Hepatocyte (in vitro differentiated cells): ENCODE measurements around the gene PYM1.

Source experiments
- EZH2 ChIP-seq: fragments of 200-600 bp; sonication (generic); IDR thresholded peaks from 2 replicates; pipeline ENCODE4 v1.6.1; 2016; ENCODE audit warnings: antibody characterized with exemption, mild to moderate bottlenecking, borderline replicate concordance
- TF ChIP-seq, protein P1 (sequence below): fragments of 200-600 bp; sonication (generic); IDR thresholded peaks from 2 replicates; pipeline ENCODE4 v1.5.1; 2016; ENCODE audit warnings: antibody characterized with exemption, mild to moderate bottlenecking; ENCODE audit not compliant: poor library complexity

DNA sequence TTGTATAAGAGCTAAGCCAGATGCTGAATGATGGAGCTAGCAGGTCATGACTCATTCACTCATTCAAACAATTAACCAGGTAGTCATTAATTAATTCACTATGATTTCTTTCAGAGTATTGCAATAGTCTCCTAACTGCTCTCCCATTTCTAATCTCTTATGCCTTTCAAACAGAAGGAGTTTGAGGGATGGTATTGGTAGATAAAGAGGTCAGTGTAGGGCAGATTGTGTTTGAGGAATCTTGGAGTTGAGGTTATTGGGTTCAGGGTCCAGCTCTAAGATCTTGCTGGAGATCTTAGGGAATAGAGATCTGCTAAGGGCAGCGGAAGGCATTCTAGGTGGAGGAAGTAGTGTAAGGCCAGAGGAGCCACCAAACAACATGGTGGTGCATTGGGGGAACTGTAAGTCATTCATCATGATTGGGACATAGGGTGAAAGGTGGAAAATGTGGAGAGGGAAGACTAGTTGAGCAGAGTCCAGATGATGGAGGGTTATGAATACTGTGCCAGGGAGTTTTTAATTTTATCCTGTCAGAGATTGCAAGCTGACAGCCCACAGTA lies 15.0 kb upstream of the PYM1 start:
- TF ChIP-seq, protein P1, sequence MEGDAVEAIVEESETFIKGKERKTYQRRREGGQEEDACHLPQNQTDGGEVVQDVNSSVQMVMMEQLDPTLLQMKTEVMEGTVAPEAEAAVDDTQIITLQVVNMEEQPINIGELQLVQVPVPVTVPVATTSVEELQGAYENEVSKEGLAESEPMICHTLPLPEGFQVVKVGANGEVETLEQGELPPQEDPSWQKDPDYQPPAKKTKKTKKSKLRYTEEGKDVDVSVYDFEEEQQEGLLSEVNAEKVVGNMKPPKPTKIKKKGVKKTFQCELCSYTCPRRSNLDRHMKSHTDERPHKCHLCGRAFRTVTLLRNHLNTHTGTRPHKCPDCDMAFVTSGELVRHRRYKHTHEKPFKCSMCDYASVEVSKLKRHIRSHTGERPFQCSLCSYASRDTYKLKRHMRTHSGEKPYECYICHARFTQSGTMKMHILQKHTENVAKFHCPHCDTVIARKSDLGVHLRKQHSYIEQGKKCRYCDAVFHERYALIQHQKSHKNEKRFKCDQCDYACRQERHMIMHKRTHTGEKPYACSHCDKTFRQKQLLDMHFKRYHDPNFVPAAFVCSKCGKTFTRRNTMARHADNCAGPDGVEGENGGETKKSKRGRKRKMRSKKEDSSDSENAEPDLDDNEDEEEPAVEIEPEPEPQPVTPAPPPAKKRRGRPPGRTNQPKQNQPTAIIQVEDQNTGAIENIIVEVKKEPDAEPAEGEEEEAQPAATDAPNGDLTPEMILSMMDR = no peak
- TF ChIP-seq EZH2 = no peak
